Choroid plexus epithelial cell (primary cell): ENCODE measurements around the gene MIPEP.
A peak's percentile ranks its signal among the peaks of the same experiment; 100 is the strongest.

Experiments
- DNase-seq: peaks from one replicate; pipeline ENCODE4 v3.0.0-alpha.2; 2010; ENCODE audit warnings: low read depth
- H3K4me3 ChIP-seq: 2 replicates; pipeline ENCODE4 v1.5.1; 2011; ENCODE audit warnings: low read depth, mild to moderate bottlenecking, control low read depth, low read length, moderate library complexity
- CTCF ChIP-seq: conservative IDR thresholded peaks from 2 replicates; pipeline ENCODE4 v1.5.1; 2011; ENCODE audit warnings: low read depth, mild to moderate bottlenecking, control low read depth, inconsistent platforms, low read length, moderate library complexity

Gene MIPEP

DNA sequence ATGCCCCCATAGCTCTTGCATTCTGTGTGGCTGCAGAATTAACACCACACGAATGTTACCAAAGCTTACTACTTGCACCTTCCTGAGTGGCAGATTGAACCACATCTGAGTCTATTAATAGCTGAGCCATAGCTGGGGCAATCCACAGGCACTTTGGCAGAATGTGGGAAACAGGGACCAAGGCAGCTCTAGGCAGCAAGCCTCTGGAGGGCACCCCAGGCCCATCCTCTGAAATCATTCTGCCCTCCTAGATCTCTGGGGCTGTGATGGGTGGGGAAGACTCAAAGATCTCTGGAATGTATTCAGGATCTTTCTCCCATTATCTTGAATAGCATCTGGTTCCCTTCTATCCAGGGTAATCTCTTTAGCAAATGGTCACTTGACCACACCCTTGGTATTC lies 179.7 kb downstream of the MIPEP start:
- no peak overlapping the region for H3K4me3 ChIP-seq
- peak; percentile 38 for TF ChIP-seq CTCF
- DNase-seq = peak; percentile 36

DNA sequence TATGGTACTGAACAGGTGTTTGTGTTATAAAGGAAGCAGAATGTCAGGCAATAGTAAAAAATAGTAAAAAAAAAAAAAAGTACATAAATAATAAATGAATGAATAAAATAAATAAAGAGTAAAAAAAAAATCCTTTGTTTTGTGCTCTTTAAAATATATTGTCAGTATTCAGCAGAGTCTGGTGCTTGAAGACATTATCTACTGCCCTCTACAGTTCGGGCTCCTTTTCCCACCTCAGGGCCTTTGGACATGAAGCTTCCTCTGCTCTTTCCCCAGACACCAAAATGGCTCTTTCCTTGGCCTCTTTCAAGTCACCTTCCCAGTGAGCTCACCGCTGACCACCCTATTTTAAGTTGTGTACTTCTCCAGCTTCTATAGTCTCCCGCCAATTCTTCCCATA lies 181.5 kb downstream of the MIPEP start:
- no peak overlapping the region for H3K4me3 ChIP-seq
- peak; percentile 76 for DNase-seq
- TF ChIP-seq CTCF = peak; percentile 77

DNA sequence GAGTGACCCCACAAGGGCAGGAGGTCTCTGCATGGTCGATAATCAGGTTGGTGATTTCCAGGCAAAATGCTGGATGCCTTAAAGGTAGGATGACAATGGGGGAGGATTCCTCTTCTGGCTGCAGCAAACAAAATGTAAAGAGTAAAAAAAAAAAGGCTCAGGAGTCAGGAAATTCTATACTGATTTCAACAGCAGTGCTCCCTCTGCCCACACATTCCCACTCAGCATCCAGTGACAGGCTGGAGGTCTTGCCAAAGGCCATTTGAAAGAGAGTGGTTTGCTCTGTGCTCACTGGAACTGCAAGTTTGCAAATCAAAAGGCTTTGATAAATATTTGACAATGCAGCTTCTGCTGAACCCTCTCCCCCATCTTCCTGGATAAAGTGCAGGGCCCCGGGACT lies 183.6 kb downstream of the MIPEP start:
- peak; percentile 75 for DNase-seq
- TF ChIP-seq CTCF = peak; percentile 15

GRCh38 chr13:23703246-23703860 lies 185.8 kb downstream of the MIPEP start:
- H3K4me3 ChIP-seq = no peak overlapping the region
- TF ChIP-seq CTCF = no peak
- DNase-seq = peak; percentile 36

More for the DNA sequence above, 183.6 kb downstream of the MIPEP start:
- no peak overlapping the region for H3K4me3 ChIP-seq

GRCh38 chr13:23701636-23702035 lies 187.6 kb downstream of the MIPEP start:
- no peak for TF ChIP-seq CTCF
- no peak overlapping the region for H3K4me3 ChIP-seq
- peak; percentile 100 for DNase-seq

DNA sequence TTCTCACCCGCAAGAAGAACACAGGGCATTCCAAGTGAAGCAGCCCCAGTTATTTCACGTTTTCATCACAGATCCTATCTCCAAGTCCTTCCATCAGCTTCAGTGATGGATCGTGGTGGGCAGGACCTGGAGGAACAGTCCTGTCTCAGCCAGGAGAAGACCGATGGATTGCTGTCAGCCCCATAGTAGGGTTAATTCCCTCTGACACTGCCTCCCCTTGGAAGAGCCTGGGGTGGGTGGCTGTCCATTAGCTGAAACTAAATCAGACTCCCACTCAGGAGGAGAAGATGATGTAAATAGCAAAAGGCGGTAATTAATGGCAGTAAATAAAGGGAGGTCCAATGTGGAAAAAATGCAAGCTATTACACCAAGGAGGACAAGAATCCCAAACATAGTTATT lies 188.0 kb downstream of the MIPEP start:
- H3K4me3 ChIP-seq = no peak overlapping the region
- no peak for DNase-seq
- TF ChIP-seq CTCF = no peak

GRCh38 chr13:23699271-23699670 lies 189.9 kb downstream of the MIPEP start:
- no peak overlapping the region for H3K4me3 ChIP-seq
- TF ChIP-seq CTCF = no peak
- peak; percentile 29 for DNase-seq
